GM12891 (cell line): ENCODE measurements around the gene PCBP3.

Experiments used
- PAX5 ChIP-seq: IDR thresholded peaks from 2 replicates; pipeline ENCODE4 v1.6.1; 2011; ENCODE audit warnings: low read length, moderate library complexity, mild to moderate bottlenecking; ENCODE audit not compliant: insufficient read depth, severe bottlenecking
- POLR2A ChIP-seq: IDR thresholded peaks from 2 replicates; pipeline ENCODE4 v1.6.1; 2011; ENCODE audit warnings: low read depth, low read length, control low read depth
- POLR2AphosphoS5 ChIP-seq: IDR thresholded peaks from 2 replicates; pipeline ENCODE4 v1.6.1; 2011; ENCODE audit warnings: low read depth, low read length, control low read depth
- POU2F2 ChIP-seq: IDR thresholded peaks from 2 replicates; pipeline ENCODE4 v1.6.1; 2011; ENCODE audit warnings: low read depth, mild to moderate bottlenecking, control low read depth, low read length, moderate library complexity
- SPI1 ChIP-seq: IDR thresholded peaks from 2 replicates; pipeline ENCODE4 v1.6.1; 2011; ENCODE audit warnings: low read depth, low read length, control low read depth
- TAF1 ChIP-seq: IDR thresholded peaks from 2 replicates; pipeline ENCODE4 v1.6.1; 2011; ENCODE audit warnings: low read depth, low read length, control low read depth

DNA sequence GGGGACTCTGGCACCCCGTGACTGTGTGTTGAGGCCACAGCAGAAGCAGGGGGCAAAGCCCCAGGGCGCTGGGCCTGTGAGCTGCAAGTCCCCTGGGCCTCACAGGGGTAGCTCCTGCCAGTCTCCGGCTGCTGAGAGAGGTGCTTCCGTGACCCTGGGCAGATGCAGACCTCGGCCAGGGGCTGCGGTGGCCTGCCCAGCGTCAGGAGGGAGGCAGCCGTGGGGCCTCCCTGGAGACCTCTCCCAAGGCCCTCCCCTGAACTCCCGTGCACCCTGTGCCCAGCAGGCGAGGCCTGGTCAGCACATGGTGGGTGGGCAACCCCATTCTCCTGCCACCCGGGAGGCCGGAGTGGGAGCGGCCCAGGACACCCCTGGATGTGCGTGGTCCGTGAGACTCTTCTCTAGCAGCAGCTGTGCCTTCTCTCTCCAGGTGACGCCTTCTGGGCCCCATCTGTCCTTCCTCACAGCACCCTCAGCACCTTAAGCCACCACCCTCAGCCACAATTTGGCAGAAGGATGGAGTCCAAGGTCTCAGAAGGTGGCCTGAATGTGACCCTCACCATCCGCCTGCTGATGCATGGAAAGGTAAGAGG, 252.3 kb downstream of the PCBP3 start:
- TF ChIP-seq POLR2A, result no peak
- no peak for TF ChIP-seq TAF1
- no peak for TF ChIP-seq POU2F2
- no peak for TF ChIP-seq POLR2AphosphoS5
- TF ChIP-seq SPI1, result no peak
- TF ChIP-seq PAX5, result no peak
